IPS-18c (cell line): ENCODE measurements around the gene C1QB.
"Not testable (repeated sequence)": the region's sequence is repeated elsewhere in the genome, so short reads cannot be mapped to it uniquely, and the experiment has no call there.

Experiments
- H3K4me3 ChIP-seq: 2 replicates; pipeline ENCODE4 v1.7.0; 2013; ENCODE audit warnings: low read depth, mild to moderate bottlenecking, low read length, moderate library complexity; ENCODE audit not compliant: insufficient read depth
- H3K9me3 ChIP-seq: one replicate; pipeline ENCODE4 v1.6.1; 2013; ENCODE audit warnings: mild to moderate bottlenecking, low read length, moderate library complexity; ENCODE audit not compliant: control insufficient read depth, insufficient read depth

C1QB gene

DNA sequence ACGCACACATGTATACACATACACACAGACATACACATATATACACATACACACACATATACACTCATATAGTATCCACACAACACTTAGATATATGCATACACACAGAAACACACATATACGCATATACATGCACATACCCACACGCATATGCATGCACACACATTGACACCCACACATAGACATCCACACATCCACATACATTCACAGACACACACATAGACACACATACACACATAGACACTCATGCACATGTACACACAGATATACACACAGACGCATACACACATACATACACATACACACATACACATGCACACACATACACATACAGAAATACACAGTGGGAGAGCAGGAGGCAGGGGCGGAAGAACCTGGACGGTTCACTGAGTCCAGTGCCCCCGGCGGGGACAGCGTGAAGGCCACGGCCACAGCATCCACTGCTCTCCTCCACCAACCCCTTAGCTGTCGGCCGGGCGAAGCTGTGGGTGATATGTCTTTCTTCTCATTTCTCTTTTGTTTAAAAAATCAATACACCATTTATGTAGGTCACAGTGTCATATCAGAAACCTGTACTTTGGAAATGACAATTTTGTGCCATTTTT lies 2.8 kb upstream of the C1QB start:
- no peak overlapping the region for H3K4me3 ChIP-seq
- no peaks in the 10 kb centered on the region for H3K9me3 ChIP-seq

DNA sequence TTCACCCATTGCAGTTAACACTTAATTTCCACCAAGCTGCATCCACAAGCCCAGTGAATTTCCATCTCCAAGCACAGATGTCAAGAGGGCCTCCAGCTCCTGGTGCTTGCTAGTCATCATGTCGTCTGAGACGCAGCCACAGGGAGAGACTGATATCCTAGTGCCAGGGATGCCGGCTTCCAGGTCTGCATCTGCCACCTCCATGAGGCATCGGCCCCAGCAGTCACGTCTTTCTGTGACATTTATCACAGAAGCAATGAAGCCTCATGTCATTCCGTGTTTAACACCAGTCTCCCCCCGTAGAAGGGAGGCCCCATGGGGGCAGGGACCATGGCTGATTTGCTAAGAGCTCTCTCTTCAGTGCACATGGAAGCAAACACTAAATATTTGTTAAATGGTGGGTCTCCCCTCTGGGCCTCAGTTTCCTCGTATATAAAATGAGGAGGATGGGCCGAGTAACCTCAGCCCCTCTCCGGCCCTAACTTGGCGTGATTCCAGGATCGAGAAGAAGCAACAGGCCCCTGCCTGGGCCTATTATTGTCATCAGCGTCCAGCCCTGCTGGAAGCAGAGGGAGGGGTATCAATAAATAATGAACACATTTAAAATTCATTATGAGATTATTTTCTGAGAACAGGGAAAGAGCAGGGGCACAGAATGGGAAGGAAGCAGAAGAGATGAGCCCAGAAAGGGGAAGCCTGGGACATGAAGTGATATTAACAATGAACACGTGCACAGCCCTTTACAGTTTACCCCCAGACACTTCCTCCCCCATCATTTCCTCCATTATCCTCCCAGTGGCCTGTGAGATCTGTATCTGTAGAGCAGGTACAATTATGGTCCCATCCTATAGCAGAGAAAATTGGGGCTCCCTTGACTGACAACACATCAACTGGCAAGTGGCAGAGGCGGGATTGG lies 837 bp upstream of the C1QB start:
- H3K4me3 ChIP-seq = no peak overlapping the region
- no peaks in the 10 kb centered on the region for H3K9me3 ChIP-seq

DNA sequence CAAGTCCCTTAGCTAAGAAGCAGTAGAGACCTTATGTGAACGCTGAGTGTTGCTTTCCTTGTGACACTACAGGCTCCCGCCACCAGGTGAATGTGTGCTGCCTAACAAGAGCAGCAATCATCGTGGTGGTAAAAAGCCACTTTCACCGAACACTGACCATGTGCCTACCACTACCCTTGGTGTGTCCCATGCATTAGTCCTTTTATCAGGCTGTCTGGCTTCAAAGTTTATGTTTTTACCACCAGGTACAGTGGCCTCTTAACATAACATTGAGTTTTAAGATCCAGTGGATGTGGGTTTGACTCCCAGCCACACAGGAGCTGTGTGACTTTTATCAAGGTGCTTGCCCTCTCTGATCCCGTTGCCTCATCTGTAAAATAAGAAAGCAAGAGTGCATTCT lies 1.7 kb downstream of the C1QB start:
- Histone ChIP-seq H3K4me3 (no peak overlapping the region), H3K9me3 (no peaks in the 10 kb centered on the region)

DNA sequence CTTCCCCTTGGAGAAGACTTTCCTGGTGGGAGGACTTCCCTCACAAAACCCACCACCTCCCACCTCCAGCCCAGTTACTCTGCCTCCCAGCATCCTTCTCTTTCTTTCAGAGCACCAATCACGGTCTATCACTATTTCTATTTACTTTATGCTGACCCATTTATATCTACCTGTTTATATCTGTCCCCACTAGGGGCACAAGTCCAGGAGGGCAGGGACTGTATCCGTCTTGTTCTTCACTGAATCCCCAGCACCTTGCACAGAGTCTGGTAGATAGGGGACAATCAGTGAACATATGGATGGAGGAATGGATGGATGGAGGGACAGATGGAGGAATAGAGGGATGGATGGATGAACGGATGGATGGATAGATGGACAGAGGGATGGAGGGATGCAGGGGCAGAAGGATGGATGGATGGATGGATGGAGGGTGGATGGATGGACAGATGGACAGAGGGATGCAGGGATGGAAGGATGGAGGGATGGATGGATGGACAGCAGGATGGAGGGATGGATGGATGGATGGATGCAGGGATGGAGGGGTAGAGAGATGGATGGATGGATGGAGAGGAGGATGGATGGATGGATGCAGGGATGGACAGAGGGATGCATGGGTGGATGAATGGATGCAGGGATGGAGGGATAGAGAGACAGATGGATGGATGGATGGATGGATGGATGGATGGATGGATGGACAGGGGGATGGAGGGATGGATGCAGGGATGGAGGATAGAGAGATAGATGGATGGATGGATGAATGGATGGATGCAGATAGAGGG lies 5.5 kb downstream of the C1QB start:
- peaks cover 2% of the 10 kb centered on the region for H3K9me3 ChIP-seq
- no peak overlapping the region for H3K4me3 ChIP-seq

- Histone ChIP-seq H3K4me3 (no peak overlapping the region), H3K9me3 (peaks cover 2% of the 10 kb centered on the region)
These were observed 7.7 kb downstream of the C1QB start for GRCh38 chr1:22660716-22661241.

- no peak overlapping the region for H3K4me3 ChIP-seq
- H3K9me3 ChIP-seq = peaks cover 2% of the 10 kb centered on the region
These were observed 8.8 kb downstream of the C1QB start for GRCh38 chr1:22661880-22662279.

GRCh38 chr1:22662318-22662717 lies 9.3 kb downstream of the C1QB start:
- Histone ChIP-seq H3K4me3 (no peak overlapping the region), H3K9me3 (peaks cover 2% of the 10 kb centered on the region)

GRCh38 chr1:22662986-22663408 lies 10.0 kb downstream of the C1QB start:
- Histone ChIP-seq H3K4me3 (no peak overlapping the region), H3K9me3 (peaks cover 2% of the 10 kb centered on the region)

DNA sequence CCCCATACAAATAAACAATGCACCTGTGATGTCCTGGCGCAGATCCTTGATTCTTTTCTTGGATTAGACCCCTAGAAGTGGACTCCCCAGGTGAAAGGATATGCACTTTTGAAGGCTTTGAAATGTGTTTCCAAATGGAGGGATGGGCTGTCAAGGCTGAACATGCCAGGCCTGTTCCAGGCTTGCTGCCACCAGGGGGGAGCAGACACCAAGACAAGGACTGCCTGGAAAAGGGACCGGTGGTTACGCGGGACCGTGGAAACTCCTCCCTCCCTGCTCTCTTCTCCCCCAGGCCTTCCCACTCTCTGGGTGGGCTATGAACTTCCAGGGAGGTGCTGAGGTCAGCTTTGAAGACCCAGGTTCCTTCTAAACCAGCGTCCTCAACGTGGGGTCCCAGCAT lies 12.7 kb downstream of the C1QB start:
- H3K4me3 ChIP-seq = no peak overlapping the region
- H3K9me3 ChIP-seq = peaks cover 4% of the 10 kb centered on the region

- peaks cover 4% of the 10 kb centered on the region for H3K9me3 ChIP-seq
- H3K4me3 ChIP-seq = no peak overlapping the region
These were observed 13.4 kb downstream of the C1QB start for GRCh38 chr1:22666412-22666811.

DNA sequence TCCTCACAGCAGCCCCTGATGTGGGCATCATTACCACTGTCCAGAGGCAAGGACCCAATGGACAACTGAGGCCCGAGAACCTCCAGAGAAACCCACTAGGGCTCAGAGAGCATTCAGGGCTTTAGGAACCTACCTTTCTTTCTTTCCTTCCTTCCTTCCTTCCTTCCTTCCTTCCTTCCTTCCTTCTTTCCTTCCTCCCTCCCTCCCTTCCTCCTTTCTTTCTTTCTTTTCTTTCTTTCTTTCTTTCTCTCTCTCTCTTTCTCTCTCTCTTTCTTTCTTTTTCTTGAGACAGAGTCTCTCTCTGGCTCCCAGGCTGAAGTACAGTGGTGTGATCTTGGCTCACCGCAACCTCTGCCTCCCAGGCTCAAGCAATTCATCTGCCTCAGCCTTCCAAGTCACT lies 15.8 kb downstream of the C1QB start:
- H3K4me3 ChIP-seq = not testable (repeated sequence)

DNA sequence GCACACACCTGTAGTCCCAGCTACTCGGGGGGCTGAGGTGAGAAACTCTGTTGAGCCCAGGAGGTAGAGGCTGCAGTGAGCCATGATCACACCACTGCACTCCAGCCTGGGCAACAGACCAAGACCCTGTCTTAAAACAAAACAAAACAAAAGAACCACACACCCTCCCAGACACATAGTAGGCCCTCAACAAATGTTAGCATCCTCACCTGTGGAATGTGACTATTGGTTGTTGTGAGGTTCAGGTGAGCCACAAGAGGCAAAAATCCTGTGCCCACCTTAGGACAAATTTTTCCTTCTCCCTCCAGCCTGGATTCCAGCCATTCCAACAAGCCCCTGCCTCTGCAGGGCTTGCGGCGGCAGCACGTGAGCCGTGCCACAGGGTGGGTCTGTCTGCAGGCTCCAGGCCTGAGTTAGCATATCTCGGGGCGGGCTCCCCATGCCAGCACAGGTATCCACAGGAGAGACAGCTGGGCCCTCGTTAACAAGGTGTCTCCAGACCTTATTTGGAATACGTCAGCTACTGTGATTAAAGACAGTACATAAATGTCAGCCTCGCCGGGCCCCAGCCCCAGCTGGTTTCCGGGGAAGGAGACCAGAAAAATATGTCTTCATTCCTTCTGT lies 17.4 kb downstream of the C1QB start:
- no peak overlapping the region for H3K4me3 ChIP-seq
- H3K9me3 ChIP-seq = peaks cover 2% of the 10 kb centered on the region

More for the DNA sequence above, 15.8 kb downstream of the C1QB start:
- H3K9me3 ChIP-seq = not testable (repeated sequence)

GRCh38 chr1:22671999-22672398 lies 19.0 kb downstream of the C1QB start:
- peaks cover 2% of the 10 kb centered on the region for H3K9me3 ChIP-seq

DNA sequence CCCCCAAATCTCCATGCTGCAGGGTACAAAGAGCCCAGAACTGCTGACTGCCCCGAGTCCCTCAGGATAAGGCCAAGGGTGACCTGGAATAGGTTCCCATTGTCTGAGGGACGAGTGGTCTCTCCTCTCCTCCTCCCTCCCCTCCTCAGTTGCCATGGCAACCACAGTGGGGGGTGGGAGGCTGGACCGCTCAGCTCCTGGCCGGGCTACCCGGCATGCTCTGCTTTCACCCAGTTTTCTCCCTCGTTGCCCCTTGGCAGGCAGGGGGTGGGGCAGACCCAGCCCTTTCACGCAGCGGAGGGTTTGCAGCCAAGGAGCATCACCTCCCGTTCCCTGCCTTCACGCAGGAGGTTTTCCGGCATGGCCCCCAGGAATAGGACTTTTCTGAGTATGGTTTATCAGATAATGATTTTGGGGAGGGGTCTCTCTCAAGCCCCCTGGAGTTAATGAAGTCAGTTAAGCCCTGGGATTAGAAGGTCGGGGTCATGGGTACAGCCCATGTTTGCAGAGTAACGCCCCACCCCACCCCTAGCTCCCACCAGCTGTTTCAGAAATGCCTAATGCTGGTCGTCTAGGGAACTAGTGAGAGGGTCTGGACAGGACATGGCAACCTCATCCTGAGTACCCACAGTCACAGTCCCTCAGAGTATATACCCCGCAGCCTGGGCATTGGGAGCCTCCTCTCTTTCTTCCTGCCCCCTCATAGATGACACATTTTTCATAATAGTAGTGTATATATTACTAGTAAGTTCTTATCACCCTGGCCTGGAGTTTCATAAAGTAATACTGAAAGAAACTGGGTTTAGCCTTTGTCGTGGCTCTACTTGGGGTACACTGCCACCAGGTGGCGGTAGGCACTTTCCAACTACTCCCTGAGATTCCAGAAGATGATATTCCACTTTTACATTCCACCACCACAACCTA lies 20.7 kb downstream of the C1QB start:
- H3K4me3 ChIP-seq = no peak overlapping the region

More at GRCh38 chr1:22671999-22672398, 19.0 kb downstream of the C1QB start:
- no peak overlapping the region for H3K4me3 ChIP-seq

DNA sequence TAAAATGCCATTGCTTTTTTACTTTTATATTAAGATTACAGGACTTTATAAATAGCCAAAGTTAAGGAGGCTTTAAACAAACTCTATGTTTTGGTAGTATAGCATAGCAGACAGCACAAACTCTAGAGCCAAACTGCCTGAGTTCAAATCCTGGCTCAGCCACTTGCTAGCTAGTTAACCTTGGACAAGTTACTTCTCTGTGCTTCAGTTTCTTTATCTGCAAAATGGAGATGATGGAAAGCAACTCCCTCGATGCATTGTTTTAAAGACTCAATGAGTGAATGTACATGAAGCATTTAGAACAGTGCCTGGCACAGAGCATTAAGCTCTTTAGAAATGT lies 21.3 kb downstream of the C1QB start:
- Histone ChIP-seq H3K9me3 (peaks cover 2% of the 10 kb centered on the region), H3K4me3 (no peak overlapping the region)

More for the DNA sequence above, 20.7 kb downstream of the C1QB start:
- H3K9me3 ChIP-seq = peaks cover 2% of the 10 kb centered on the region

- H3K9me3 ChIP-seq, H3K4me3 ChIP-seq: not testable (repeated sequence)
These were observed 23.1 kb downstream of the C1QB start for GRCh38 chr1:22676151-22676550.
